Stomach (tissue), 4 donors: ENCODE measurements around the gene ADAT1.

Source experiments
- CTCF ChIP-seq, 7 experiments: fragments of 450-650 bp in 4 of 7; fragments of 200-600 bp in 3 of 7; sonication (generic) in 3 of 7; IDR thresholded peaks; one replicate each; pipeline ENCODE4 v1.5.1; 2016 to 2019; ENCODE audit warnings: antibody characterized with exemption in 7 of 7, control low read depth in 2 of 7, mild to moderate bottlenecking in 1 of 7
- POLR2A ChIP-seq, 4 donors: fragments of 450-650 bp; IDR thresholded peaks; one replicate each; pipeline ENCODE4 v1.6.1; 2016; ENCODE audit warnings: antibody characterized with exemption in 4 of 4, control low read depth in 2 of 4, mild to moderate bottlenecking in 1 of 4, moderate library complexity in 1 of 4

GRCh38 chr16:75616521-75617010 is 6.5 kb downstream of the ADAT1 start:
- no peak for TF ChIP-seq POLR2A (IDR thresholded peaks at IDR 0.05)
- TF ChIP-seq CTCF (IDR thresholded peaks at IDR 0.05) = no peak
